ENCODE results near the gene LRRTM4.
"Not testable (repeated sequence)": the region's sequence is repeated elsewhere in the genome, so short reads cannot be mapped to it uniquely, and the experiment has no call there.

Gene LRRTM4

DNA sequence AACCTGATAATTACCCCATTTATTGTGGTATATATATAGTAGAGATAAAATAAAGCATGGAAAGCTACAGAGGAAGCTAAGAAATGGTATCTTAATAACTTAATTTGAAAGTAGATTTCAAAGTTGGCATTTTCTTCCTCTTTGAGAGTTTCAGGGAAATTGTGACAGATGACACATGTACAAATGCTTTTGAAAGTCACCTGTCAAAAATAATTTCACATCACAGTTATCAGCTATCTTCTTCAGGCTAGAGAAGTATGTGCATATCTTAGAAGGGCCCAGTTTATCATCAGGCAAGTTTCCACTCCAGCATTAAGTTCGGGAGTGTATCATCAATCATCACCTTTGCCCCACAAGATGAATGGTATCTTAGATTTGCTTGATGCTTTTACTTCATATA, 457.9 kb downstream of the LRRTM4 start:
- Histone ChIP-seq H4K20me1 (ENCODE audit: insufficient read depth, low read length) (no peaks in the 10 kb centered on the region), H3K27me3 (ENCODE audit: low read depth, low read length) (no peaks in the 10 kb centered on the region)

DNA sequence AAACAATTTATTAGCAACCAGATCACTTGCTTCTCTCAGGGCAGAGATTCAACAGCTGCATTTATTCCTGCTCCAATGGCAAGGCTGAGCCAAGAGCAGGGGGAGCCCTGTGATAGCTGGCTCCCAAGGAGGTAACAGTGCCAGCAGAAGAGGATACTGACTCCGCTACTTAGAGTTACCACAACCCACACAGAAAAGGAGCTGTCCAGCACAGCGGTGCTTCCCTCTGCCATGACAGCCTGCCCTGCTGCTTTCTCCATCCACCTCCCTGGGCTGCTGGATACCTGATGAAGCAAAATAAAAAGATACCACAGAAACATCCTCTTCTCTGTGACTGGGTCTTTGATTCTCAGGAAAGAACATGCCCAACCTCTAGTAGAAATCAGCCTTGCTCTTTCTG, 467.2 kb downstream of the LRRTM4 start:
- Histone ChIP-seq H3K9ac (ENCODE audit: low read length) (no peak overlapping the region), H3K9me3 (ENCODE audit: insufficient read depth, low read length) (no peaks in the 10 kb centered on the region), H3K4me3 (ENCODE audit: low read length) (no peak overlapping the region), H4K20me1 (ENCODE audit: insufficient read depth, low read length) (no peaks in the 10 kb centered on the region), H2AFZ (ENCODE audit: low read depth, low read length) (no peak overlapping the region), H3K36me3 (replicated peaks; ENCODE audit: low read depth, low read length) (no peaks in the 10 kb centered on the region), H3K27ac (ENCODE audit: low read length) (no peak overlapping the region), H3K4me1 (ENCODE audit: low read length) (no peaks in the 10 kb centered on the region), H3K79me2 (ENCODE audit: low read length) (no peaks in the 10 kb centered on the region), H3K4me2 (ENCODE audit: low read length) (no peak overlapping the region), H3K27me3 (ENCODE audit: low read depth, low read length) (no peaks in the 10 kb centered on the region)
- TF ChIP-seq EZH2phosphoT487 (IDR thresholded peaks at IDR 0.05; ENCODE audit: low read depth), result no peak
- TF ChIP-seq, protein P1, sequence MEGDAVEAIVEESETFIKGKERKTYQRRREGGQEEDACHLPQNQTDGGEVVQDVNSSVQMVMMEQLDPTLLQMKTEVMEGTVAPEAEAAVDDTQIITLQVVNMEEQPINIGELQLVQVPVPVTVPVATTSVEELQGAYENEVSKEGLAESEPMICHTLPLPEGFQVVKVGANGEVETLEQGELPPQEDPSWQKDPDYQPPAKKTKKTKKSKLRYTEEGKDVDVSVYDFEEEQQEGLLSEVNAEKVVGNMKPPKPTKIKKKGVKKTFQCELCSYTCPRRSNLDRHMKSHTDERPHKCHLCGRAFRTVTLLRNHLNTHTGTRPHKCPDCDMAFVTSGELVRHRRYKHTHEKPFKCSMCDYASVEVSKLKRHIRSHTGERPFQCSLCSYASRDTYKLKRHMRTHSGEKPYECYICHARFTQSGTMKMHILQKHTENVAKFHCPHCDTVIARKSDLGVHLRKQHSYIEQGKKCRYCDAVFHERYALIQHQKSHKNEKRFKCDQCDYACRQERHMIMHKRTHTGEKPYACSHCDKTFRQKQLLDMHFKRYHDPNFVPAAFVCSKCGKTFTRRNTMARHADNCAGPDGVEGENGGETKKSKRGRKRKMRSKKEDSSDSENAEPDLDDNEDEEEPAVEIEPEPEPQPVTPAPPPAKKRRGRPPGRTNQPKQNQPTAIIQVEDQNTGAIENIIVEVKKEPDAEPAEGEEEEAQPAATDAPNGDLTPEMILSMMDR (IDR thresholded peaks at IDR 0.05; ENCODE audit: low read depth, low read length), result no peak

More for the DNA sequence above, 457.9 kb downstream of the LRRTM4 start:
- Histone ChIP-seq H3K4me2 (ENCODE audit: low read length) (no peak overlapping the region), H3K4me3 (ENCODE audit: low read length) (no peak overlapping the region), H3K4me1 (ENCODE audit: low read length) (no peaks in the 10 kb centered on the region), H3K9ac (ENCODE audit: low read length) (no peak overlapping the region), H3K9me3 (ENCODE audit: insufficient read depth, low read length) (no peaks in the 10 kb centered on the region), H3K79me2 (ENCODE audit: low read length) (no peaks in the 10 kb centered on the region), H2AFZ (ENCODE audit: low read depth, low read length) (no peak overlapping the region), H3K27ac (ENCODE audit: low read length) (no peak overlapping the region), H3K36me3 (replicated peaks; ENCODE audit: low read depth, low read length) (no peaks in the 10 kb centered on the region)
- TF ChIP-seq EZH2phosphoT487 (IDR thresholded peaks at IDR 0.05; ENCODE audit: low read depth), result no peak
- TF ChIP-seq, protein P1 (IDR thresholded peaks at IDR 0.05; ENCODE audit: low read depth, low read length), result no peak

DNA sequence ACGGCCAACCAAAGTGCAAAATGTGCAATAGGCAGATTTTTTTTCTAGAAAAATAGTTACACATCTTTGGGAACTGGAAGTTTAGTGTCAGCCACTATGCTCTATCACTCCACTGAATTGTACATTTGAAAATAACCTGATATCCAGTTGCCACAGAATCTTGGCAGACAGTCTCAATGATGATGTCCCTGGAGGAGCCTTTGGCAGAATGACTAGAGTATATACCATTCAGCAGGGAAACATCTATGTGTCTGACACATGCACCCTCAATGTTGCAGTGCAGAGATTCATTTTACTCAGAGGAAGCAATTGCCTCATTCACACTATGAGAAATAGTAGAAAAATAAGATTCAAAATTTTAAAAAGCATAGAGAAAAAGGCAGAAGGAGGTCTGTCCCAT, 475.8 kb downstream of the LRRTM4 start:
- H3K4me3 ChIP-seq (ENCODE audit: low read length), result no peak overlapping the region
- no peaks in the 10 kb centered on the region for H3K36me3 ChIP-seq (replicated peaks; ENCODE audit: low read depth, low read length)
- H3K4me2 ChIP-seq (ENCODE audit: low read length), result no peak overlapping the region
- no peak overlapping the region for H2AFZ ChIP-seq (ENCODE audit: low read depth, low read length)
- TF ChIP-seq, protein P1 (IDR thresholded peaks at IDR 0.05; ENCODE audit: low read depth, low read length), result no peak
- no peak for TF ChIP-seq EZH2phosphoT487 (IDR thresholded peaks at IDR 0.05; ENCODE audit: low read depth)
- no peaks in the 10 kb centered on the region for H4K20me1 ChIP-seq (ENCODE audit: insufficient read depth, low read length)
- no peaks in the 10 kb centered on the region for H3K27me3 ChIP-seq (ENCODE audit: low read depth, low read length)
- H3K9me3 ChIP-seq (ENCODE audit: insufficient read depth, low read length), result no peaks in the 10 kb centered on the region
- H3K4me1 ChIP-seq (ENCODE audit: low read length), result no peaks in the 10 kb centered on the region
- no peak overlapping the region for H3K27ac ChIP-seq (ENCODE audit: low read length)
- H3K79me2 ChIP-seq (ENCODE audit: low read length), result no peaks in the 10 kb centered on the region
- H3K9ac ChIP-seq (ENCODE audit: low read length), result no peak overlapping the region

DNA sequence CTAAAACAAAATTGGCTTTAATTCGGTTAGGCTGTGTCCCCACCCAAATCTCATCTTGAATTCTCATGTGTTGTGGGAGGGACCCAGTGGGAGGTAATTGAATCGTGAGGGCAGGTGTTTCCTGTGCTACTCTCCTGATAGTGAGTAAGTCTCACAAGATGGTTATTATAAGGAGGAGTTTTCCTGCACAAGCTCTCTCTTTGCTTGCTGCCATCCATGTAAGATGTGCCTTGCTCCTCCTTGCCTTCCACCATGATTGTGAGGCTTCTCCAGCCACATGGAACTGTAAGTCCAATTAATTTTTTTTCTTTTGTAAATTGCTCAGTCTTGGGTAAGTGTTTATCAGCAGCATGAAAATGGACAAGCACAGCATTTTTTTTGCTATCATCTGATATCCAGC, 476.7 kb downstream of the LRRTM4 start:
- H3K36me3 ChIP-seq (replicated peaks; ENCODE audit: low read depth, low read length); H3K27me3 ChIP-seq (ENCODE audit: low read depth, low read length); H3K4me2 ChIP-seq (ENCODE audit: low read length); H4K20me1 ChIP-seq (ENCODE audit: insufficient read depth, low read length); H3K4me3 ChIP-seq (ENCODE audit: low read length); H3K79me2 ChIP-seq (ENCODE audit: low read length); H3K27ac ChIP-seq (ENCODE audit: low read length); H3K4me1 ChIP-seq (ENCODE audit: low read length); H3K9me3 ChIP-seq (ENCODE audit: insufficient read depth, low read length); H2AFZ ChIP-seq (ENCODE audit: low read depth, low read length); H3K9ac ChIP-seq (ENCODE audit: low read length): not testable (repeated sequence)

DNA sequence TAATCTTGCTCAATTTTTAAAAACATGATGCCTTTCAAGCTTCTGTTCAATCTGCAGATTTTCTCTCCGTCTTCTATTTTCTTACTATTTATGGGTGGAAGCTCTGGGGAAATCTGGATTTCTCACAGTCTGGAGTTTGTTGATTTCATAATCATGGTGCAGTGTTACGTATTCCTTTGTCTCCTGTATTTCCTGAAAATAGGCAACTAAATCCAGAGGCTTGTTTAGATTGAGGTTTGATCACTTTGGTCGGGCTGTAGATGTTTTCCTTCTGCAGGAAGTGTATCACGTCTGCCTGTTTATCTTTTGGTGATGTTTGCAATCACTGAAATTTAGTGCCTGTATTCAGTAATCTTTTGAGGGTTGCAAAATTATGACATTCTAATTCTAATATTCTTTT, 487.7 kb downstream of the LRRTM4 start:
- no peaks in the 10 kb centered on the region for H3K79me2 ChIP-seq (ENCODE audit: low read length)
- H3K9ac ChIP-seq (ENCODE audit: low read length), result no peak overlapping the region
- no peaks in the 10 kb centered on the region for H3K36me3 ChIP-seq (replicated peaks; ENCODE audit: low read depth, low read length)
- TF ChIP-seq, protein P1 (IDR thresholded peaks at IDR 0.05; ENCODE audit: low read depth, low read length), result no peak
- TF ChIP-seq EZH2phosphoT487 (IDR thresholded peaks at IDR 0.05; ENCODE audit: low read depth), result no peak
- no peaks in the 10 kb centered on the region for H3K9me3 ChIP-seq (ENCODE audit: insufficient read depth, low read length)
- no peaks in the 10 kb centered on the region for H3K4me1 ChIP-seq (ENCODE audit: low read length)
- H3K27me3 ChIP-seq (ENCODE audit: low read depth, low read length), result no peaks in the 10 kb centered on the region
- no peaks in the 10 kb centered on the region for H4K20me1 ChIP-seq (ENCODE audit: insufficient read depth, low read length)
- no peak overlapping the region for H2AFZ ChIP-seq (ENCODE audit: low read depth, low read length)
- H3K4me3 ChIP-seq (ENCODE audit: low read length), result no peak overlapping the region
- H3K27ac ChIP-seq (ENCODE audit: low read length), result no peak overlapping the region
- no peak overlapping the region for H3K4me2 ChIP-seq (ENCODE audit: low read length)

DNA sequence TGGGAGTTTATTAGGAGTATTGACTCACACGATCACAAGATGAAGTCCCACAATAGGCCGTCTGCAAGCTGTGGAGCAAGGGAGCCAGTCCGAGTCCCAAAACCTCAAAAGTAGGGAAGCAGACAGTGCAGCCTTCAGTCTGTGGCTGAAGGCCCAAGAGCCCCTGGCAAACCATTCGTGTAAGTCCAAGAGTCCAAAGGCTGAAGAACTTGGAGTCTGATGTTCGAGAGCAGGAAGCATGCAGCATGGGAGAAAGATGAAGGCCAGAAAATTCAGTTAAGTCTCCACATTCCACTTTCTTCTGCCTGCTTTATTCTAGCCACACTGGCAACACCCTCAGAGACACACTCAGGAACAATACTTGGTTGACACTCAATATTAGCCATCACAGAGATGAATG, 492.9 kb downstream of the LRRTM4 start:
- not testable (repeated sequence) for H4K20me1 ChIP-seq (ENCODE audit: insufficient read depth, low read length); H3K9me3 ChIP-seq (ENCODE audit: insufficient read depth, low read length); H3K36me3 ChIP-seq (replicated peaks; ENCODE audit: low read depth, low read length); H3K4me2 ChIP-seq (ENCODE audit: low read length); H3K4me1 ChIP-seq (ENCODE audit: low read length); H3K27me3 ChIP-seq (ENCODE audit: low read depth, low read length); H2AFZ ChIP-seq (ENCODE audit: low read depth, low read length); H3K27ac ChIP-seq (ENCODE audit: low read length); H3K4me3 ChIP-seq (ENCODE audit: low read length); H3K9ac ChIP-seq (ENCODE audit: low read length); H3K79me2 ChIP-seq (ENCODE audit: low read length)

All from OCI-LY3 (cell line).